Mesendoderm (in vitro differentiated cells): ENCODE data around the gene NMB.
A peak's percentile ranks its signal among the peaks of the same experiment; 100 is the strongest.

Experiments used
- DNase-seq: peaks from one replicate; pipeline ENCODE4 v3.0.0; 2013
- H2AK5ac ChIP-seq: 2 replicates; pipeline ENCODE4 v1.6.1; 2013; ENCODE audit warnings: low read length, inconsistent platforms
- H2BK120ac ChIP-seq: 2 replicates; pipeline ENCODE4 v1.6.1; 2013; ENCODE audit warnings: low read depth, mild to moderate bottlenecking, low read length, moderate library complexity, mixed read lengths
- H2BK15ac ChIP-seq: replicated peaks from 2 replicates; pipeline ENCODE4 v1.6.1; 2013; ENCODE audit warnings: low read depth, mild to moderate bottlenecking, moderate library complexity
- H2BK5ac ChIP-seq: 2 replicates; pipeline ENCODE4 v1.6.1; 2013; ENCODE audit warnings: low read length, inconsistent platforms
- H3K18ac ChIP-seq: 2 replicates; pipeline ENCODE4 v1.6.1; 2013; ENCODE audit warnings: mild to moderate bottlenecking, low read length, mixed read lengths
- H3K23ac ChIP-seq: one replicate; pipeline ENCODE4 v1.6.1; 2013; ENCODE audit warnings: low read length
- H3K27ac ChIP-seq: 2 replicates; pipeline ENCODE4 v1.5.1; 2013; ENCODE audit warnings: low read depth, mild to moderate bottlenecking, inconsistent platforms, low read length, moderate library complexity
- H3K27me3 ChIP-seq: 2 replicates; pipeline ENCODE4 v1.6.1; 2013; ENCODE audit warnings: low read length, control low read depth, mild to moderate bottlenecking, inconsistent platforms; ENCODE audit not compliant: insufficient read depth, poor library complexity
- H3K36me3 ChIP-seq: 2 replicates; pipeline ENCODE4 v1.6.1; 2013; ENCODE audit warnings: low read length, inconsistent platforms; ENCODE audit not compliant: control insufficient read depth, insufficient read depth
- H3K4ac ChIP-seq: one replicate; pipeline ENCODE4 v1.6.1; 2013; ENCODE audit warnings: low read depth, mild to moderate bottlenecking, low read length, moderate library complexity
- H3K4me1 ChIP-seq: 2 replicates; pipeline ENCODE4 v1.6.1; 2013; ENCODE audit warnings: low read depth, low read length, inconsistent platforms; ENCODE audit not compliant: control insufficient read depth
- H3K4me2 ChIP-seq: 2 replicates; pipeline ENCODE4 v1.6.1; 2013; ENCODE audit warnings: low read length
- H3K4me3 ChIP-seq: 2 replicates; pipeline ENCODE4 v1.5.1; 2013; ENCODE audit warnings: mild to moderate bottlenecking, low read length
- H3K56ac ChIP-seq: one replicate; pipeline ENCODE4 v1.6.1; 2013; ENCODE audit warnings: low read length
- H3K79me1 ChIP-seq: 2 replicates; pipeline ENCODE4 v1.6.1; 2013; ENCODE audit warnings: low read length, inconsistent platforms
- H3K79me2 ChIP-seq: 2 replicates; pipeline ENCODE4 v1.6.1; 2013; ENCODE audit warnings: mild to moderate bottlenecking, low read length; ENCODE audit not compliant: control insufficient read depth, insufficient read depth
- H3K9ac ChIP-seq: 2 replicates; pipeline ENCODE4 v1.6.1; 2013; ENCODE audit warnings: low read length, inconsistent platforms
- H4K5ac ChIP-seq: one replicate; pipeline ENCODE4 v1.6.1; 2013; ENCODE audit warnings: low read length
- H4K8ac ChIP-seq: one replicate; pipeline ENCODE4 v1.6.1; 2013; ENCODE audit warnings: low read depth, mild to moderate bottlenecking, control low read depth, low read length, moderate library complexity
- WGBS: extraction: QIAGEN DNeasy Blood & Tissue Kit; methylation state at CpG from one replicate; pipeline ENCODE4 v1.1.7; 2013; ENCODE audit warnings: low lambda C conversion rate, missing lambda C conversion rate; ENCODE audit not compliant: insufficient coverage; ENCODE audit errors: extremely low coverage; 5-methylcytosine and 5-hydroxymethylcytosine counted together

Gene NMB

DNA sequence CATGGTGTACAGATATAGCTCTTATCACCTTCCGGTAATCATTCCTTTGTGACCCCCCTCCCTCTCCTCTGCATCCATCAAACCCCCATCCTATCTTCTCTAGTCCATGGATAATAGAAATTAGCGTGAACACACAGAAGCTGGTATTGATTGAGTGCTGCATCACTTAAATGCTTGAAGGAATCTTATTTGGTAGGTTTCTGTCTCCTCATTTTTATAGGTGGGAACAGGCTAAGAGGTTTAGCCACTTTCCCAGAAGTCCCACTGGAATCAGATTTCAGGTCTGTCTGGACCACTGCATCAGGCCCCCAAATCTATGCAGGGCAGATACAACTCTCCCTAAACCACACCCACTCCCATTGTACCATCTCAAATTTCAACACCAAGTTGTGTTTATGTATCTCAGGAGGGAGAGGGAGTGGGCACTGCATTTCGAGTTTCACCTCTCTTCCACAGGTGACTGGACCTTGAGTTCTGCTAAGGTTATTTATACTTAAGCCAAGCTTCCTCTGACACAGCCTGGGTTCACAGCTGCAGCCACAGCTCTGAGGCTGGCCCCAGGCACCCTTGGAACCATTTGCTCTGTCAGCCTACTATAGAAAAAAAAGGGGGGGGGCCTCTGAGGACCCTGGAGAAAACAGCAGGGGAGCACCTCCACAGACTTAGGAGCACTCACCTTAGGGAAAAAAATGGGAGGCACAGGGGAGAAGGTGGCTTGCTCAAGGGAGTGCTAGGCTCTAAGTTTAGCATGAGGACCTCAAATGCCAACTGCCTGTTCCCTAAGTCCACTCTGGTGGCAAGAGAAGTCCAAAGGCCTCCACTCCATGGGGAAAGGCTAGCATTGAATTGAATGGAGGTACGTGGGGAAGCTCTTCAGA is 2.1 kb upstream of the NMB start:
- no peak overlapping the region for H2BK5ac ChIP-seq
- H3K27me3 ChIP-seq: no peaks in the 10 kb centered on the region
- WGBS: no CpG with 5 or more reads among the region's 4 CpGs
- no peak overlapping the region for H3K18ac ChIP-seq
- H3K23ac ChIP-seq: no peak overlapping the region
- H2BK120ac ChIP-seq: no peak overlapping the region
- H4K8ac ChIP-seq: no peak overlapping the region
- no peak overlapping the region for H3K9ac ChIP-seq
- H2AK5ac ChIP-seq: no peak overlapping the region
- H3K56ac ChIP-seq: no peak overlapping the region
- no peak overlapping the region for H3K4me3 ChIP-seq
- no peak overlapping the region for H4K5ac ChIP-seq
- H3K79me2 ChIP-seq: no peaks in the 10 kb centered on the region
- no peak overlapping the region for H3K27ac ChIP-seq
- no peak overlapping the region for H2BK15ac ChIP-seq
- no peaks in the 10 kb centered on the region for H3K79me1 ChIP-seq
- no peak for DNase-seq
- no peaks in the 10 kb centered on the region for H3K36me3 ChIP-seq
- H3K4me2 ChIP-seq: no peak overlapping the region
- peaks cover 8% of the 10 kb centered on the region for H3K4me1 ChIP-seq
- no peak overlapping the region for H3K4ac ChIP-seq

DNA sequence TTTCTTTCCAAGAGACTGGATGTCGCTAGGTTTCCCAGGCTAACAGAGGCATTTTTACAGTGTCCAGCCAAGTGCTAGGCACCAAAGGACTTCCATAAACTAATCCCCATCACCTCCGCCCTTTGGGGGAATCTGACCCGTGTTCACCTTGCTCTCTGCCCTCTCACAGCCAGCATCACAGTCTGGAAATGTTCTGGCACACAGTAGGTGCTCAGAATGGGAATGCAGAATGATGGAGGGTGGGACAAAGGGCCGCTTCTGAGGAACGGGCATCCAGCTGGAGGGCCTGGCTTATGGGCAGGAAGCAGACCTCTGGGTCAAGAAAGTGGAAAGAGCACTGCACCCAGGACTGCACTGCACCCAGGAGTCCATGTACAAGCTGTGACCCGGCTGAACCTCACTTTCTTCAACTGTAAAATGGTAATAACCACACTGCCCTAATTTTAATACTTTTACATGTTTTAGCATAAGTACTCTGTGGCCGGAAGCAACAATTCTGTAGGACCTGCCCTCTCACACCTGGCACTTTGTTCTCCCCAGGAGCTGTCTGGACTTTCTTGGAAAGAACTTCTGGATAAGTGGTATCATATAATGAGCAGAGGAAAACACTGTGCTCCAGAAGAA is 901 bp upstream of the NMB start:
- no CpG with 5 or more reads among the region's 7 CpGs for WGBS
- Histone ChIP-seq H3K4me1 (peaks cover 8% of the 10 kb centered on the region), H3K79me2 (no peaks in the 10 kb centered on the region), H2BK15ac (no peak overlapping the region), H3K36me3 (no peaks in the 10 kb centered on the region), H3K27ac (peak overlapping the region; percentile 52), H3K4me3 (no peak overlapping the region), H3K9ac (peak overlapping the region; percentile 73), H2BK5ac (no peak overlapping the region), H4K5ac (no peak overlapping the region), H4K8ac (no peak overlapping the region), H3K23ac (peak overlapping the region; percentile 48), H3K4ac (no peak overlapping the region), H2AK5ac (no peak overlapping the region), H3K56ac (peak overlapping the region; percentile 69), H2BK120ac (no peak overlapping the region), H3K27me3 (no peaks in the 10 kb centered on the region), H3K4me2 (peak overlapping the region; percentile 21), H3K18ac (no peak overlapping the region), H3K79me1 (no peaks in the 10 kb centered on the region)
- no peak for DNase-seq

DNA sequence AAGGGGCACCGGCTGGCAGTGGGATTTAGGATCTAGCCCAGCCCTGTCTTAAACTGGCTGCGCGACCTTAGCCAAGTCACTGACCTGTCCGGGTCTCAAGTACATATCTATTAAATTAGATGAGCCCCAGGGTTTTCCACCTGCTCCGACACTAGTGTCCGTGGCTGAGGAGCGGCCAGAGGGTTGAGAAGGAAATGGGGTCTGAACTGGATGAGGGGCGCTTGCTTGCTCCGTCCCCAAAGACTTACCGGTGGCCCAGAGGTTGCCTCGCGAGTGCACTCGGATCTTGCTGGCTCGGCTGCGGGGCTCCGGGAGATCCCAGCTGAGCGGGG is 285 bp downstream of the NMB start:
- Histone ChIP-seq H3K4me1 (peaks cover 10% of the 10 kb centered on the region), H2BK15ac (no peak overlapping the region), H2AK5ac (no peak overlapping the region), H3K56ac (peak overlapping the region; percentile 87), H4K5ac (no peak overlapping the region), H4K8ac (peak overlapping the region; percentile 16), H3K36me3 (peaks cover under 1% of the 10 kb centered on the region), H3K23ac (peak overlapping the region; percentile 91), H3K27me3 (no peaks in the 10 kb centered on the region), H3K4ac (peak overlapping the region; percentile 49), H2BK5ac (no peak overlapping the region), H3K9ac (peak overlapping the region; percentile 77), H3K79me1 (peaks cover 7% of the 10 kb centered on the region), H2BK120ac (no peak overlapping the region), H3K4me3 (peak overlapping the region; percentile 36), H3K27ac (peak overlapping the region; percentile 43), H3K4me2 (peak overlapping the region; percentile 71), H3K18ac (peak overlapping the region; percentile 61), H3K79me2 (peaks cover 6% of the 10 kb centered on the region)
- WGBS: no CpG with 5 or more reads among the region's 17 CpGs
- no peak for DNase-seq

DNA sequence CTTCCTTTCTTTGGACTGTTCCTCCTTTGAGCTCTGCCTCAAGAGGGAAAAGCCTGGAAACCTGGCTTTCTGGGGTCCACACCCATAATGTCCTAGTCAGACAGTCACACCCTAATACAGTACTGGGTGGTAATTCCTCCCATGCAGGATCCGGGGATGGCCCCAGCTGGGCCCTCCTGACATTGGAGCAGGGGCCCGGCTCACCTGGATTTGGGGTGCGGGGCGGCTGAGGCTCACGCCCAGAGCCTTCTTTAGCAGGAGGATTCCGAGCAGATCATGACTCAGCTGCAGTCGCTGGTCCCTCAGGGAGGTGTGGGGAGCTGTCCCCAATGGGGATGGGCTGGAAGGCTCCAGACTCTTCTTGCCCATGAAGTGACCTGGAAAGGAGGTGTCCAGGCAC is 1.0 kb downstream of the NMB start:
- no peak overlapping the region for H2BK5ac ChIP-seq
- no peak overlapping the region for H3K27ac ChIP-seq
- no peak overlapping the region for H2BK15ac ChIP-seq
- H3K23ac ChIP-seq: no peak overlapping the region
- peaks cover 2% of the 10 kb centered on the region for H3K36me3 ChIP-seq
- H3K4me3 ChIP-seq: no peak overlapping the region
- no peak overlapping the region for H2BK120ac ChIP-seq
- no peak overlapping the region for H3K9ac ChIP-seq
- no peak overlapping the region for H4K5ac ChIP-seq
- peaks cover 10% of the 10 kb centered on the region for H3K4me1 ChIP-seq
- H3K79me1 ChIP-seq: peaks cover 8% of the 10 kb centered on the region
- H3K56ac ChIP-seq: peak overlapping the region; percentile 87
- no peak overlapping the region for H3K4me2 ChIP-seq
- no peak for DNase-seq
- no CpG with 5 or more reads among the region's 7 CpGs for WGBS
- peaks cover 6% of the 10 kb centered on the region for H3K79me2 ChIP-seq
- H3K18ac ChIP-seq: no peak overlapping the region
- no peak overlapping the region for H2AK5ac ChIP-seq
- no peak overlapping the region for H4K8ac ChIP-seq
- H3K4ac ChIP-seq: no peak overlapping the region
- H3K27me3 ChIP-seq: no peaks in the 10 kb centered on the region

DNA sequence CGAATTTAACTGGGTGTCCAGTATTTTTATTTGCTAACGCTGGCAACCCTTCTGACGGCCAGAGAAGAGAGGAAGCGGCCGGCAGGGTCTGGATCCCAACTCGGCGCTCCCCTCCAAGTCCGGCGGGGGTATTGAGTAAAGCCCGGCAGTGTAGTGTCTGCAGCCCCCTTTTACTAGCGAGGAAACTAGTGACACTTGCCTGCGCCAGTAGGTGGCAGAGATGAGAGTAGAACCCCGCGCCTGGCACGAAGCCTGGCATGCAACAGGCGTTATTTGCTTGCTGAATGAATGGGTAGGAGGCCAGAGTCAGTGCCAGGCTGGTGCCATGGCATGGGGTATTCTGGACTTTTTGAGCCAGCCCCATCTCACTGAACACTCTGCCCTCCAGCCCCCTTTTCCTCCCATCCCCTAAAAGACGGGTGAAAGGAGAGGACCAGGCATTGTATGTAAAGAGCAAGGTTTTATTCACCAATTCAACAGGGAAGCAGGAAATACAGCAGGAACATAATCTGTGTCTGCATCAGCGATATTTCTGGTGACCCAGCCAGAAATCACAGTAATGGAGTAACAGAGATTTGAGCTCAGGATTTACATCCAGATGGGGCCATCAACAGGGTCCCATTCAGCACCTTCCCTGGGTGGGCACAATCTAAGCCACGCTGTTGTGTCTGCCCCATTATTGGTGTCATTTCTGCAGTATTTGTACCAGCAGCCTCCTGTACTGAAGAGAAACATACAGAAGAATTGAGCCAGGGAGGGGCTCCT is 3.1 kb downstream of the NMB start:
- Histone ChIP-seq H3K56ac (no peak overlapping the region), H4K8ac (no peak overlapping the region), H2AK5ac (no peak overlapping the region), H3K18ac (no peak overlapping the region), H3K4me3 (peak overlapping the region; percentile 93), H4K5ac (no peak overlapping the region), H3K79me1 (peaks cover 11% of the 10 kb centered on the region), H2BK120ac (no peak overlapping the region), H2BK5ac (no peak overlapping the region), H3K4ac (no peak overlapping the region), H2BK15ac (no peak overlapping the region), H3K9ac (peak overlapping the region; percentile 95), H3K23ac (no peak overlapping the region), H3K27me3 (no peaks in the 10 kb centered on the region), H3K27ac (peak overlapping the region; percentile 42), H3K36me3 (peaks cover 6% of the 10 kb centered on the region), H3K4me2 (peak overlapping the region; percentile 95), H3K4me1 (peaks cover 10% of the 10 kb centered on the region), H3K79me2 (peaks cover 6% of the 10 kb centered on the region)
- WGBS: no CpG with 5 or more reads among the region's 19 CpGs
- peak; percentile 90 for DNase-seq
